ENCODE data around the gene CDK5R2. TPM values are rescaled to one million over a fixed set of nuclear protein-coding genes. Genes with fewer than 3 reads are reported as not detected.
A peak's percentile ranks its signal among the peaks of the same experiment; 100 is the strongest.

The CDK5R2 gene
- total and polyA plus RNA-seq, 2 donors (not counting 1 experiment from before 2014, with no cell fraction given): 0.05 to 0.17 TPM

- Histone ChIP-seq H3K9me3 (ENCODE audit: control insufficient read depth, insufficient read depth, low read depth, low read length) (no peaks in the 10 kb centered on the region), H3K79me2 (ENCODE audit: control insufficient read depth, insufficient read depth, low read length) (no peaks in the 10 kb centered on the region), H4K20me1 (ENCODE audit: control insufficient read depth, extremely low read depth, insufficient read depth, low read length) (no peaks in the 10 kb centered on the region), H3K36me3 (ENCODE audit: control insufficient read depth, insufficient read depth, low read length) (no peaks in the 10 kb centered on the region), H3K27me3 (ENCODE audit: control insufficient read depth, insufficient read depth, low read length) (peaks cover 8% of the 10 kb centered on the region), H3K9ac (ENCODE audit: insufficient read depth, low read length) (no peak overlapping the region), H3K4me2 (ENCODE audit: extremely low read depth, insufficient read depth, low read length) (no peak overlapping the region), H3K4me1 (ENCODE audit: control insufficient read depth, extremely low read depth, insufficient read depth, low read length) (no peaks in the 10 kb centered on the region), H2AFZ (ENCODE audit: low read length) (no peak overlapping the region), H3K4me3 (replicated peaks in 1 of 4; ENCODE audit: control extremely low read depth in 1 of 4, insufficient read depth in 1 of 4, low read depth in 3 of 4, low read length in 4 of 4) (no peak overlapping the region), H3K27ac (ENCODE audit: insufficient read depth, low read length) (no peak overlapping the region)
- DNase-seq (ENCODE audit: low read depth in 2 of 2): no peak
- TF ChIP-seq EZH2 (IDR thresholded peaks at IDR 0.05; ENCODE audit: low read length, missing control alignments): no peak
- TF ChIP-seq, protein P1, sequence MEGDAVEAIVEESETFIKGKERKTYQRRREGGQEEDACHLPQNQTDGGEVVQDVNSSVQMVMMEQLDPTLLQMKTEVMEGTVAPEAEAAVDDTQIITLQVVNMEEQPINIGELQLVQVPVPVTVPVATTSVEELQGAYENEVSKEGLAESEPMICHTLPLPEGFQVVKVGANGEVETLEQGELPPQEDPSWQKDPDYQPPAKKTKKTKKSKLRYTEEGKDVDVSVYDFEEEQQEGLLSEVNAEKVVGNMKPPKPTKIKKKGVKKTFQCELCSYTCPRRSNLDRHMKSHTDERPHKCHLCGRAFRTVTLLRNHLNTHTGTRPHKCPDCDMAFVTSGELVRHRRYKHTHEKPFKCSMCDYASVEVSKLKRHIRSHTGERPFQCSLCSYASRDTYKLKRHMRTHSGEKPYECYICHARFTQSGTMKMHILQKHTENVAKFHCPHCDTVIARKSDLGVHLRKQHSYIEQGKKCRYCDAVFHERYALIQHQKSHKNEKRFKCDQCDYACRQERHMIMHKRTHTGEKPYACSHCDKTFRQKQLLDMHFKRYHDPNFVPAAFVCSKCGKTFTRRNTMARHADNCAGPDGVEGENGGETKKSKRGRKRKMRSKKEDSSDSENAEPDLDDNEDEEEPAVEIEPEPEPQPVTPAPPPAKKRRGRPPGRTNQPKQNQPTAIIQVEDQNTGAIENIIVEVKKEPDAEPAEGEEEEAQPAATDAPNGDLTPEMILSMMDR (conservative IDR thresholded peaks at IDR 0.05 in 1 of 2, IDR thresholded peaks at IDR 0.05 in 1 of 2; ENCODE audit: low read depth in 1 of 2, low read length in 2 of 2): no peak
These were observed 15.8 kb downstream of the CDK5R2 start for GRCh38 chr2:218975060-218975777.

DNA sequence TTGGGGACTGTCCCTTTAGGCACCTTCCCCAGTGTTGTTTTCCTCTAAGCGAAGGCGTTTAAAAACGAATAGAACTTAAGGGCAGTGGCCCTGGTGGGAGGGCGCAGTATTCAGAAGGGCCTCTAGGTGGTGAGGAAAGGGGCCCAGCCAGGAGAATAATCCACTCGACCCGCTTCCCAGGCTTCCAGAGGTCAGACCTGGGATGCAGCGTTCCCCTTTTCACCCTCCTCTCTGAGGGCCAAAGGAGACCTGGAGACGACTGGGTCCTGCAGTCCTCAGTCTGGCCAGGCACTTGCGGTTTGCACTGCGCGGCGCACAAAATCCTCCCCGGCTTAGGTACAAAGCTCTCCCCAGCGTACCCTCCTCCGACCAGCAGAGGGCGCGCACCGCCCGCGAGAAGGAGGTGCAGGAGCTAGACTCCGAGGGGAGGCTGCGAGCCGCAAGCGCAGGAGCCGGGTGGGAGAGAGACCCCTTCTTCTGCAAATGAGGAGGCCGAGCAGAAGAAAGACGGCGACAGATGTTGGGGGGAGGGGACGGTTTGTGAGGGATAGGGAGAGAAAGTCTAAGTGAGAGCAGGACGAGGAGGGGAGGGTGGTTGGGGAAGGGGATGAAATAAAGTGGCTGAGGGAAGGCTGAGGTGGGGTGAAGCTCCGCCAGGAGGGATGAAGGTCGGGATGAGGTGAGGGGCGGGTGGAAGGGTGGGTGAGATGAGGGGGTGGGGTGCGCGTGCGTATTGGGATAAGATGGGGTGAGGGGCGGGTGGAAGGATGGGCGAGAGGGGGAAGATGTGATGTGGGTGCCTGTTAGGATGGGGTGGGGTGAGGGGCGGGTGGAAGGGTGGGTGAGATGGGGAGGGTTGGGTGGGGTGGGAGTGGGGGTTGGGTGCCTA, 20.6 kb downstream of the CDK5R2 start:
- H3K4me3 ChIP-seq (replicated peaks in 1 of 4; ENCODE audit: control extremely low read depth in 1 of 4, insufficient read depth in 1 of 4, low read depth in 3 of 4, low read length in 4 of 4): peak overlapping the region in 3 of 4 experiments; percentile 10 to 26 (median 25)
- DNase-seq (ENCODE audit: low read depth in 2 of 2): peak; percentile 66 to 71

More for the DNA sequence above, 20.6 kb downstream of the CDK5R2 start:
- Histone ChIP-seq H3K4me2 (ENCODE audit: extremely low read depth, insufficient read depth, low read length) (peak overlapping the region; percentile 88), H3K9me3 (ENCODE audit: control insufficient read depth, insufficient read depth, low read depth, low read length) (no peaks in the 10 kb centered on the region), H3K79me2 (ENCODE audit: control insufficient read depth, insufficient read depth, low read length) (no peaks in the 10 kb centered on the region), H2AFZ (ENCODE audit: low read length) (peak overlapping the region; percentile 84), H3K36me3 (ENCODE audit: control insufficient read depth, insufficient read depth, low read length) (no peaks in the 10 kb centered on the region), H3K4me1 (ENCODE audit: control insufficient read depth, extremely low read depth, insufficient read depth, low read length) (no peaks in the 10 kb centered on the region), H3K27me3 (ENCODE audit: control insufficient read depth, insufficient read depth, low read length) (peaks cover 45% of the 10 kb centered on the region), H3K27ac (ENCODE audit: insufficient read depth, low read length) (no peak overlapping the region), H4K20me1 (ENCODE audit: control insufficient read depth, extremely low read depth, insufficient read depth, low read length) (no peaks in the 10 kb centered on the region), H3K9ac (ENCODE audit: insufficient read depth, low read length) (no peak overlapping the region)
- TF ChIP-seq EZH2 (IDR thresholded peaks at IDR 0.05; ENCODE audit: low read length, missing control alignments): no peak
- TF ChIP-seq, protein P1 (conservative IDR thresholded peaks at IDR 0.05 in 1 of 2, IDR thresholded peaks at IDR 0.05 in 1 of 2; ENCODE audit: low read depth in 1 of 2, low read length in 2 of 2): peak; percentile 73 to 78

Data from fibroblast of lung (primary cell).